ENCODE results near the gene TCF19.

DNA sequence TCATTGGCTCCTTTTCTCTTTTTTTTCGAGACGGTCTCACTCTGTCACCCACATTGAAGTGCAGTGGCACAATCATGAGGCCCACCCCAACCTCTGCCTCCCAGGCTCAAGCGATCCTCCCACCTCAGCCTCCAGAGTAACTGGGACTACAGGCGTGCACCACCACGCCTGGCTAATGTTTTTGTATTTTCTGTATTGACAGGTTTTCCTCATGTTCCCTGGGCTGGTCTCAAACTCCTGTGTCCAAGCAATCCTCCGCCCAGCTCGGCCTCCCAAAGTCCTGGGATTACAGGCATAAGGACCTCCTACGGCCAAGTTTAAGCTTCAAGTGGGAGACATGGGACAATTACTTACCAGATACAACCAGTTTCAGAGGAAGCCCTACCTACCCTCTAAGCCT is 21.5 kb downstream of the TCF19 start:
- no peak for TF ChIP-seq TOX (CRISPR knock-in tag; IDR thresholded peaks at IDR 0.05; ENCODE audit: borderline replicate concordance)
- no peak for TF ChIP-seq ISL1 (CRISPR knock-in tag; IDR thresholded peaks at IDR 0.05)

All from SK-N-SH treated with all-trans-retinoic acid at 6 μM for 48 hours (cell line).